Left ventricle myocardium inferior (tissue), 1 donor: ENCODE results near the gene TUBE1. TPM values are rescaled to one million over a fixed set of nuclear protein-coding genes. Genes with fewer than 3 reads are reported as not detected.

Source experiments
- DNase-seq: peaks from one replicate; pipeline ENCODE4 v3.0.0-alpha.2; 2020
- H3K27ac ChIP-seq: fragments of 200-600 bp; replicated peaks from 2 replicates; pipeline ENCODE4 v1.8.0; 2021
- H3K27me3 ChIP-seq: fragments of 200-600 bp; 2 replicates; pipeline ENCODE4 v1.8.0; 2021; ENCODE audit warnings: low read depth
- H3K36me3 ChIP-seq: fragments of 200-600 bp; 2 replicates; pipeline ENCODE4 v1.8.0; 2021
- H3K4me1 ChIP-seq: fragments of 200-600 bp; 2 replicates; pipeline ENCODE4 v1.8.0; 2021
- H3K4me3 ChIP-seq: fragments of 200-600 bp; 2 replicates; pipeline ENCODE4 v1.8.0; 2021; ENCODE audit warnings: mild to moderate bottlenecking, moderate library complexity
- H3K9me3 ChIP-seq: fragments of 200-600 bp; replicated peaks from 2 replicates; pipeline ENCODE4 v1.8.0; 2021
- intact Hi-C: fragments of 100-400 bp; cut with micrococcal nuclease; formaldehyde crosslinking; loops from one replicate; pipeline ENCODE4 v1.11.0; 2022
- total RNA-seq: library from RNA; stranded (reverse); fragmentation: NEBNext Ultra II Directional; extraction: Animal tissue kit (Norgen Biotek cat#: 25700); gene quantifications from one replicate; pipeline ENCODE4 v1.2.1, GENCODE V29; 2021
- TF ChIP-seq, protein P1 (sequence below): fragments of 200-600 bp; IDR thresholded peaks from 2 replicates; pipeline ENCODE4 v1.8.0; 2021; ENCODE audit warnings: antibody characterized with exemption, mild to moderate bottlenecking, borderline replicate concordance
- donor health status: DM: no; HTN: yes; CAD: no; lungs with severe emphysema.

Gene TUBE1
- total RNA-seq, 1 donor from 2014 or later = 28.5 TPM

- Histone ChIP-seq H3K9me3 (peaks cover 6% of the 10 kb centered on the region), H3K4me3 (no peak overlapping the region), H3K27ac (no peak overlapping the region), H3K36me3 (no peaks in the 10 kb centered on the region), H3K27me3 (no peaks in the 10 kb centered on the region), H3K4me1 (peaks cover 18% of the 10 kb centered on the region)
- no peak for DNase-seq
- intact Hi-C loops = no loop called here
- TF ChIP-seq, protein P1, sequence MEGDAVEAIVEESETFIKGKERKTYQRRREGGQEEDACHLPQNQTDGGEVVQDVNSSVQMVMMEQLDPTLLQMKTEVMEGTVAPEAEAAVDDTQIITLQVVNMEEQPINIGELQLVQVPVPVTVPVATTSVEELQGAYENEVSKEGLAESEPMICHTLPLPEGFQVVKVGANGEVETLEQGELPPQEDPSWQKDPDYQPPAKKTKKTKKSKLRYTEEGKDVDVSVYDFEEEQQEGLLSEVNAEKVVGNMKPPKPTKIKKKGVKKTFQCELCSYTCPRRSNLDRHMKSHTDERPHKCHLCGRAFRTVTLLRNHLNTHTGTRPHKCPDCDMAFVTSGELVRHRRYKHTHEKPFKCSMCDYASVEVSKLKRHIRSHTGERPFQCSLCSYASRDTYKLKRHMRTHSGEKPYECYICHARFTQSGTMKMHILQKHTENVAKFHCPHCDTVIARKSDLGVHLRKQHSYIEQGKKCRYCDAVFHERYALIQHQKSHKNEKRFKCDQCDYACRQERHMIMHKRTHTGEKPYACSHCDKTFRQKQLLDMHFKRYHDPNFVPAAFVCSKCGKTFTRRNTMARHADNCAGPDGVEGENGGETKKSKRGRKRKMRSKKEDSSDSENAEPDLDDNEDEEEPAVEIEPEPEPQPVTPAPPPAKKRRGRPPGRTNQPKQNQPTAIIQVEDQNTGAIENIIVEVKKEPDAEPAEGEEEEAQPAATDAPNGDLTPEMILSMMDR = no peak
These were observed 59.2 kb downstream of the TUBE1 start for GRCh38 chr6:112027942-112028674.

GRCh38 chr6:112026933-112027332, 60.3 kb downstream of the TUBE1 start:
- Histone ChIP-seq H3K27me3 (no peaks in the 10 kb centered on the region), H3K4me3 (no peak overlapping the region), H3K36me3 (no peaks in the 10 kb centered on the region), H3K27ac (no peak overlapping the region), H3K4me1 (peaks cover 18% of the 10 kb centered on the region), H3K9me3 (peaks cover 6% of the 10 kb centered on the region)
- DNase-seq = no peak
- TF ChIP-seq, protein P1 = no peak
- intact Hi-C loops = no loop called here

GRCh38 chr6:112024464-112024863, 62.8 kb downstream of the TUBE1 start:
- no peak overlapping the region for H3K27ac ChIP-seq
- H3K4me1 ChIP-seq = peaks cover 5% of the 10 kb centered on the region
- peaks cover 6% of the 10 kb centered on the region for H3K9me3 ChIP-seq
- no peak for DNase-seq
- no peaks in the 10 kb centered on the region for H3K27me3 ChIP-seq
- intact Hi-C loops = no loop called here
- no peak overlapping the region for H3K4me3 ChIP-seq
- TF ChIP-seq, protein P1 = no peak
- H3K36me3 ChIP-seq = no peaks in the 10 kb centered on the region

GRCh38 chr6:112022749-112023148, 64.5 kb downstream of the TUBE1 start:
- no peak overlapping the region for H3K4me3 ChIP-seq
- no peak overlapping the region for H3K27ac ChIP-seq
- no peaks in the 10 kb centered on the region for H3K27me3 ChIP-seq
- intact Hi-C loops = no loop called here
- H3K9me3 ChIP-seq = peaks cover 6% of the 10 kb centered on the region
- TF ChIP-seq, protein P1 = no peak
- DNase-seq = no peak
- peaks cover 22% of the 10 kb centered on the region for H3K4me1 ChIP-seq
- no peaks in the 10 kb centered on the region for H3K36me3 ChIP-seq

DNA sequence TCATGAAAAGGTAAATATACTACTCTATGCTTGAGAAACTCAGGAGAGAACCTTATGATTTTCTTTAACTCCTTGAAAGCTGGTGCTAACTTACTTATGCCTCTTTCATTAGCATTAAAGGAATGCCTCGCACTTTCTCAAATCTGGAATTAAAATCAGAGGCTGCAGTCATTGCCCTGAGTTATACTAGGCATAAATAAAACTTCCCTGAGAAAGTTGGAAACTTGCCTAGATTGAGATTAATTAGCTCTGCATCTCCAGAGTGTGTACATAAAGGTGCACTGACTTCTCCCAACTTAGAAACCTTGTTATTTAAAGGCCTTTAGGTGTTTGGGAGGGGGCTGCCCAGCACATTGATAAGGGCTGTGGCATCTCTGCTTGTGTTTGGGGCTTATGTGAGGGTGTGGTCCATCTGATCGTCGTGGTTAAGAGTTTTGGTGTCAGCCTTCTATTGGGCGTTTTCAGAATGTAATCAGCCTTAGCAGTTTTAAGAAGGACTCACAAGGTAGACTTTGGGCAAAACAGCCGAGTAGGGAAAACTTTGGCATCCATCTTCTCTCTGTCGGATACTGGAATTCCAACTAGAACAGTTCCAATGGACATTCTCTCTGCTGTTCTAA, 65.5 kb downstream of the TUBE1 start:
- intact Hi-C loops = no loop called here
- DNase-seq = no peak
- Histone ChIP-seq H3K27ac (no peak overlapping the region), H3K9me3 (peaks cover 6% of the 10 kb centered on the region), H3K27me3 (no peaks in the 10 kb centered on the region), H3K4me1 (peaks cover 31% of the 10 kb centered on the region), H3K36me3 (no peaks in the 10 kb centered on the region), H3K4me3 (no peak overlapping the region)
- TF ChIP-seq, protein P1 = no peak

Other genes starting within 250 kb of the TUBE1 start
- gene FYN, start 214.0 kb downstream of the TUBE1 start, total RNA-seq = 46.3 TPM
- not detected for gene CCN6, start 33.4 kb downstream of the TUBE1 start, total RNA-seq
- 69.5 TPM for gene FAM229B, start 109 bp upstream of the TUBE1 start, total RNA-seq
- 103 TPM for gene LAMA4, start 167.1 kb upstream of the TUBE1 start, total RNA-seq